ENCODE measurements around the gene APOL3. TPM values are rescaled to one million over a fixed set of nuclear protein-coding genes. Genes with fewer than 3 reads are reported as not detected.
"Not testable (repeated sequence)": the region's sequence is repeated elsewhere in the genome, so short reads cannot be mapped to it uniquely, and the experiment has no call there.

Gene APOL3
- total RNA-seq, 1 donor from 2014 or later: 176 TPM

GRCh38 chr22:36193577-36193976, 33.0 kb upstream of the APOL3 start:
- no peak for DNase-seq (ENCODE audit: low read depth in 2 of 2)

GRCh38 chr22:36193171-36193570, 32.6 kb upstream of the APOL3 start:
- DNase-seq (ENCODE audit: low read depth in 2 of 2): peak; percentile 63 to 68

GRCh38 chr22:36192542-36192941, 32.0 kb upstream of the APOL3 start:
- DNase-seq (ENCODE audit: low read depth in 2 of 2): peak; percentile 13 to 52

DNA sequence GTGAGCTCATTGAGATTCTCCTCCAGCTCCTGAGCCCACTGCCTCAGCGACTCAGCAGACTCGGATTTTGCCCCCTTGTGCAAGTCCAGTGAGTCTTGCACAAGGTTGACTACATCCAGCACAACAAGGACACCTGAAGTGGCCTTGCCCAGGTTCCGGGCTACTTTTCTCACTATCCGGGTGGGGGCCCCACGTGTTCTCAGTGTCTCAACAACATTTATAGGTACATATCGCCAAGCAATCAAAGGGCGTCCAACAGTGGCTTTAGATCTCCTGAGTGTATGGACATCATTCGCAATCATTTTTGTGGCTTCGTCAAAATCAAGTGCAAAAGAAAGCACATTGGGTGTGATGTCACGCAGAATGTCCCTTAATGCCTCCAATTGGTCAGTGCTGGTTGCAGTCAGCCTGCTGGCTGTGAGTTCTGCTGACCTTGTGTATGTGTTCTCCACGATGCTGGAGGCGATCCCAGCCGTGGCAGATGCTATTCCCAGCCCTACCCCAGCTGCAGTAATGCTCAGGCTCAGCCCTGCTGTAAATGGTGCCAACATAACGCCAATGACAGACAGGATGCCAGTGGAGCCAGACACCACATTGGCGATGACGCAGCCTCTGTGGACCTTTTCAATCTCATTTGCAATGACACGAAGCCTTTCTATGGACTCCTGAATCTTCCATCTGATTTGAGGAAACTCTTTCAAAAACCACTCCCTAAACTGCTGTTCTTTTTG, 30.7 kb upstream of the APOL3 start:
- DNase-seq (ENCODE audit: low read depth in 2 of 2): peak in 1 of 2 donors; percentile 90

- DNase-seq (ENCODE audit: low read depth in 2 of 2): not testable (repeated sequence)
Observed at GRCh38 chr22:36187862-36188261, 27.3 kb upstream of the APOL3 start.

DNA sequence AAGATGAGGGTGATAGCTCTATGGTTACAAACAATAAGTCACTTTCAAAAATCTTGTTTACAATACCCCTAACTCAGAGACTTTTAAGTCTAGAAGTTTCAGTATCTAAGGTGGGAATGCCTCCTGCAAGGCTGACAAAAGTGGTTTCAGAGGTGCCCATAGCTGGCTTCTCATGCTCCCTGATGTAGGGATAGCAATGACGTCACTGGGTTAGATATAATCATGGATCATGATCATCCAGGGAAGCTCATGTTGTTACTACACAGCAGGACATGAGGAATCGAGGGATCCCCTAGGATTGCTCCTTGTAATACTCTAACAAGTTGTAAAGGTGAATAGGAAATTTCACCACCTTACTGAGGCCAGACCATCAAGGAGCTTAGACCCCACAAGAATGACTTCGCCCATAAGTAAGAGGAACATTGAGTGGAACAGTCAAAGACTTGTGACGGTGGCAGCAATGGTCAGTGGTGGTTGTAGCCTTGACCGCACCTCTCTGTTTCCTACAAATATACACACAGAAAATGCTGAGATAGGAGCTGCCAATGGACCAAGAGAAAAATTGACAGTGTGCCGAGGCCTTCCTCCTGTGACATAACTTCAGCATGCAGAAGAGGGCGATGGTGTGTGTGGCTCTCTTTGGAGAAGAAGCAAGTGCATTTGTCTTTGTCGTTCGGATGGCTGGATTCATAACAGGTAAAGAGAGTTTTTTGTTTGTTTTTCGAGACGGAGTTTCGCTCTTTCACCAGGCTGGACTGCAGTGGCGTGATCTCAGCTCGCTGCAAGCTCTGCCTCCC, 25.5 kb upstream of the APOL3 start:
- DNase-seq (ENCODE audit: low read depth in 2 of 2): peak in 1 of 2 donors; percentile 28

GRCh38 chr22:36184433-36185025, 24.0 kb upstream of the APOL3 start:
- DNase-seq (ENCODE audit: low read depth in 2 of 2): peak; percentile 41 to 84

DNA sequence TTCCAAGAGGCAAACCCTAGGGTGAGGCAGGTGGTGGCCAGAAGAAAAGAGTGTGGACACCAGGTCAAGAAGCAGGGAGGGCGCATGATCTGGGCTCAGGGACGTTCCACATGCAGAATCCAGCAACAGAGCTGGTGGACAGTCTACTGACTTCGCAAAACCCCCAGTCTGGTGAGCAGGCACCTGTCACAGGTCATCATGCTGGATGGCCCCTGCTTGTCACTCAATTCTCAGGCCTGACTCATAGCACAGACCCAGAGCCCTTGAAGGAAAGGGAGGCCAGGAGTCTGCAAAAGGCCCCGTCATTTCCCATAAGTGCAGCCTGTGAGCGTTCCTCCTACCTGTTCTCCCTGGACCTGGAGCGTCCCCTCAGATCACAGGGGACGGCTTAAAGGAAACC, 22.9 kb upstream of the APOL3 start:
- DNase-seq (ENCODE audit: low read depth in 2 of 2): no peak

DNA sequence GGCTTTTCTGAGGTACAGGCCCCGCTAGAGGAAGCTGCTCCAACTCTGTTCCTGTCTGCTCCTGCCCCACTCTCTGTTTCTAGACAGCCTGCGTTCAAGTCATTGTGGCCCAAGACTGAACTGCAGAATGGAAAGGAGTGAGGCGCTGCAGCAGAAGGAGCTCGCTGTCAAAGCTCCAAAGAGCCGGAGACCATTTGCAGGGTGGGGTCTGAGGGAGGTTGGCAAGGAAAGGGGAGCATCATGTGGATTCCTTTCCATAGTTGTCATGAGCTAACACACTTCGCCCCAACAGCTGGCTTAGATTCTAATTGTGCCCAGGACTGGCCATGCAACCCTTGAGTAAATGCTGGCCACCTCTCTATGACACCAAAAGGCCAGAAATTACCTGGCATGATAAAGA, 22.3 kb upstream of the APOL3 start:
- DNase-seq (ENCODE audit: low read depth in 2 of 2): no peak

- no peak for DNase-seq (ENCODE audit: low read depth in 2 of 2)
Observed at GRCh38 chr22:36182056-36182455, 21.5 kb upstream of the APOL3 start.

DNA sequence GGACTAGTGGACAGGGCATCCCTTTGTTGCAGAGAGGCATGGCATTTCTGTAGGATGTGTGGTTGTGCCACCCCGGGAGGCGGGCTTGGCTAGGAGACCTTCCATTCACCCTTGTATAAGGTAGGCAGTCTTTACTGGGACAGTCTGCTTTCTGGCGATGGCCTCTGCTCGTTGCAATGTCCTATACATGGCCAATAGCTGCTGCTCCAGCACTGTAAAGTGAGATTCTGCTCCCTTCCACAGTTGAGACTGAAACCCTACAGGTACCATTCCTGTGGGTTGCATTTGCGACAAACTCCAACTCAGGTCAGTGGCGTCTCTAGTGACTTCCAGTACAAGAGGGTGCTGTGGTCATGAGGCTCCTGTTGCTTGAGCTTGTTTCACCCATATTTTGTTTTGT, 20.4 kb upstream of the APOL3 start:
- DNase-seq (ENCODE audit: low read depth in 2 of 2): no peak

DNA sequence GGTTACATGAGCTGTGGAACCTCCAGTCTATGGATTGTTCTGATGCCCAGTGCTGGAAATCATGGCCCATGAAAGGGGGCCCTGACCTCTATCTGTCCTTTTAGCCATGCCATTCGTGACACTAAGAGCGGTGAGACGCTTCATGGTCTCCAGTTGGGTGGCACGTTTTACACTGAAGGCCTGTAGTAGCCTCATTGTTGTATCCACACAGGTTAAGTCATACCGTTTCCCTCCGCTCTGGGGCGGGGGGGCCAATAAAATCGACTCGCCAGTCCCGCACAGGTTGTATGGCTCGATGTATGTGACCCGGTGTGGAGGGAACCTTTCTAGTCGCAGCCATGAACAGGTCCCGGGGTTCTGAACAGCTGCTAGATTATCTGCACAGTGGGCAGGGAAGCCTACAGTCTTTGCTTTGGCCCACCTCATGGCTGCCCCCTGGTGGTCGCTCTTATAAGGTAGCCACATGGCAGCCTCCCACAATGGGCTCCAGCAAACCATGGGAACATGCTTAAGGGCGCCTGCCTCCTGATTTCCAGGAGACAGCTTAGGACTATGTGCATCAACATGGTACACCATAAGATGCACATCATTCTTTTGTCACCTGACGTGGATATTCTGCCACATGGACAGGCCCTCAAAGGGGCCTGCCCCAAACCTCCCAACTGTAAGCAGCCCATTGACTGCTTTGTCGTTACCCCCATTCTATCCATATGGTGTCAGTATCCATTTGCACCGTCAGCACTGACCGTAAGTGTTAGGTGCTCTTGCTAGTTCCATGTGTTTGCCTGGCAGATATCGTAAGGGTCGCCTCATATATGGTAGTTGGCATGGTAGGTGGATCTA, 19.7 kb upstream of the APOL3 start:
- peak; percentile 77 to 84 for DNase-seq (ENCODE audit: low read depth in 2 of 2)

DNA sequence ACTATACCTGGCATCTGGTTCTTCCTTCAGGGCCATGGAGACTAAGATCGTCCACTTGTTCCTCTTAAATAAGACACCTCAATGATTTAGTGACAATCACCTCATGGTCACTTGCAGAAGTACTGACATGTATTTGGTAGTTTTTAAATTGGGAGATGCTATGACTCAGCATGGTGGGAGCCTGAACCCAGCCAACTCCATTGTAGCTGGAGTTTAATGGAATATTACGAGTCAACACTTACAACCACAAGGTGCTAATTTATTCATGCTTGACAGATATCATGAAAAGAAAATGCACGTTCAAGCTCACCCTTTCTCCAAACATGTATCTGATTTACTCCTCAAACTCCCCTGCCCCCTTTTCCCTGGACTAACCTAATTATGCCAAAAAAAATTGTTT, 16.6 kb upstream of the APOL3 start:
- no peak for DNase-seq (ENCODE audit: low read depth in 2 of 2)

- DNase-seq (ENCODE audit: low read depth in 2 of 2): no peak
Observed at GRCh38 chr22:36175892-36176291, 15.3 kb upstream of the APOL3 start.

DNA sequence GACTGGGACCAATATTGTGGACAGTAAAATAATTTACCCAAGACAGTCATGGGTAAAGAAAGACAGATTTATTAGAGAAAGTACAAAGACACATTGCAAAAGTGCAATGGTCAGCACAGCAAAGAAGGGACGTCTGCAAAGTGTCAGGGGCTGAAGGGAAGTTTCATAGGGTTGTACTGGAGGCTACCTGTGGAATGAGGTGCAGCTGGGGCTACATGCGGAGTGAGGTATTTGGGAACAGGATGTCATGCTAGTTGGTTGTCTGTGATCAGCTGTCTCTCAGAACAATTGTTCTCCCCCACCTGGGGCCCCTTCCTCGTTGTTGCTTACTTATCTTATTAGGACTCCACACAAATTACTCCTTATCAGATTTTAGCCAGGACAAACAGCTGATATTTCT, 11.4 kb upstream of the APOL3 start:
- no peak for DNase-seq (ENCODE audit: low read depth in 2 of 2)

DNA sequence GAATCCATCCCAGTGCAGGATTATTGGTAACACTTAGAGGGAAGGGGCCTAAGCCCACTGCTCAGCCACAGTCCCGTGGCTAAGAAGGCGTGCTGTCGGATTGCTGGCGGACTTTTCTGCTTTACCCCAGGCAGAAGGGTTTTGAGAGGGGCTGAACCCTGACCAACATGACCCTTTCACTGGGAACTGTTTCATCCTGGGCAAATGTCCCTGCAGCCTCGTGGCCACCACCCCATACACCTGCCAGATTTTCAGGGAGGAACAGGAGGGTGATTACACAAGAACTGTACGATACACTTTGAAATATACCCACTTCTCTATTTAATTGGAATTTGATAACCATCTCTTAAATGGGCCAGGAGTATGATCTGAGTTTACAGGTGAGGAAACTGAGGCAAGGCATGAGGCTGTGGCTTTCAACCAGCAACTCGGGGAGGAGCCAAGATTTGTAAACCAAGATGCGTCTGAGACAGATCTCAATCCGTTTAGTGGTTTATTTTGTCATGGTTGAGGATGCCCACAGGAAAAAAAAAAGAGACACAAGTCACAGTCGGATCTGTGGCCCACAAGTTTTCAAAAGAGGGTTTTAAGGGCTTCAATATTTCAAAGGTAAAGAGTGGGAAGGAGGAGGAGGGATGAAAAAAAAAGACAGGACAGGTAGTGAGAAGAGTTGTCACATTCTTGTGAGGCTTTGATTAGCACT, 6.1 kb upstream of the APOL3 start:
- DNase-seq (ENCODE audit: low read depth in 2 of 2): no peak

GRCh38 chr22:36166086-36166485, 5.5 kb upstream of the APOL3 start:
- no peak for DNase-seq (ENCODE audit: low read depth in 2 of 2)

GRCh38 chr22:36165141-36165540, 4.6 kb upstream of the APOL3 start:
- no peak for DNase-seq (ENCODE audit: low read depth in 2 of 2)

GRCh38 chr22:36164621-36165020, 4.1 kb upstream of the APOL3 start:
- DNase-seq (ENCODE audit: low read depth in 2 of 2): no peak

- DNase-seq (ENCODE audit: low read depth in 2 of 2): no peak
Observed at GRCh38 chr22:36163497-36163896, 2.9 kb upstream of the APOL3 start.

Measured in lung microvascular endothelial cell (primary cell).